Bronchial epithelial cell (primary cell): ENCODE measurements around the gene TSPAN2. TPM values are rescaled to one million over a fixed set of nuclear protein-coding genes. Genes with fewer than 3 reads are reported as not detected.

Experiments used
- DNase-seq: peaks from one replicate; pipeline ENCODE4 v3.0.0-alpha.2; 2010; ENCODE audit warnings: low read depth
- FAIRE-seq: peaks from 2 replicates; lab custom pipeline; 2011; peaks lifted over from hg19 to GRCh38; lab: Jason Lieb, UNC
- H3K27me3 ChIP-seq: 2 replicates; pipeline ENCODE4 v1.5.1; 2011; ENCODE audit warnings: low read length; ENCODE audit not compliant: control insufficient read depth, insufficient read depth
- H3K36me3 ChIP-seq: 2 replicates; pipeline ENCODE4 v1.5.1; 2011; ENCODE audit warnings: low read length; ENCODE audit not compliant: control insufficient read depth, insufficient read depth
- H3K4me3 ChIP-seq: 2 replicates; pipeline ENCODE4 v1.5.1; 2011; ENCODE audit warnings: mild to moderate bottlenecking, low read depth, low read length, control low read depth
- total RNA-seq: library from RNA; depleted of rRNA; stranded (reverse); fragments of >200 nt; gene quantifications from 2 replicates; pipeline ENCODE4 v1.2.1, GENCODE V29; 2014
- TF ChIP-seq, protein P1 (sequence below): IDR thresholded peaks from 2 replicates; pipeline ENCODE4 v1.5.1; 2011; ENCODE audit warnings: mild to moderate bottlenecking, moderate library complexity, low read length, control low read depth, inconsistent platforms; ENCODE audit not compliant: insufficient read depth, severe bottlenecking

The TSPAN2 gene
- total RNA-seq, 1 donor from 2014 or later, result 0.26 TPM

DNA sequence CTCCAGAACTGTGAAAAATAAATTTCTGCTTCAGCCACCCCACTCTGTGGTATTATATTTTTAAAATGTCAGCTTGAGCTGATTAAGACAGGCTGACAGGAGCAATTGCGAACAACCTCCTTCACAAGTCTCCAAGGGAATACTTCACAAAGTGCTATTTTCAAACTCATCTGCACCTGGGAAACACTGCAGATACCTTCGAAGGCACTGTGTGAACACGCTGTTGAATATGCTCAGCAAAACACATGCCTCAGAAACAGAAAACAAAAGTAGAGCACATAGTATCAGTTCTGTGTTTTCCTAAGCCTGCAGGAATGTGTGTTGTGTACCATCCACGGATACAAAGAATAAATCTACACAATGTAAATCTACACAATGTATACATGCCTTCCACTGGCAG is 10.6 kb downstream of the TSPAN2 start:
- H3K36me3 ChIP-seq, result no peaks in the 10 kb centered on the region
- no peak for FAIRE-seq
- no peak for DNase-seq
- no peaks in the 10 kb centered on the region for H3K27me3 ChIP-seq
- H3K4me3 ChIP-seq, result no peak overlapping the region
- TF ChIP-seq, protein P1, sequence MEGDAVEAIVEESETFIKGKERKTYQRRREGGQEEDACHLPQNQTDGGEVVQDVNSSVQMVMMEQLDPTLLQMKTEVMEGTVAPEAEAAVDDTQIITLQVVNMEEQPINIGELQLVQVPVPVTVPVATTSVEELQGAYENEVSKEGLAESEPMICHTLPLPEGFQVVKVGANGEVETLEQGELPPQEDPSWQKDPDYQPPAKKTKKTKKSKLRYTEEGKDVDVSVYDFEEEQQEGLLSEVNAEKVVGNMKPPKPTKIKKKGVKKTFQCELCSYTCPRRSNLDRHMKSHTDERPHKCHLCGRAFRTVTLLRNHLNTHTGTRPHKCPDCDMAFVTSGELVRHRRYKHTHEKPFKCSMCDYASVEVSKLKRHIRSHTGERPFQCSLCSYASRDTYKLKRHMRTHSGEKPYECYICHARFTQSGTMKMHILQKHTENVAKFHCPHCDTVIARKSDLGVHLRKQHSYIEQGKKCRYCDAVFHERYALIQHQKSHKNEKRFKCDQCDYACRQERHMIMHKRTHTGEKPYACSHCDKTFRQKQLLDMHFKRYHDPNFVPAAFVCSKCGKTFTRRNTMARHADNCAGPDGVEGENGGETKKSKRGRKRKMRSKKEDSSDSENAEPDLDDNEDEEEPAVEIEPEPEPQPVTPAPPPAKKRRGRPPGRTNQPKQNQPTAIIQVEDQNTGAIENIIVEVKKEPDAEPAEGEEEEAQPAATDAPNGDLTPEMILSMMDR, result no peak

DNA sequence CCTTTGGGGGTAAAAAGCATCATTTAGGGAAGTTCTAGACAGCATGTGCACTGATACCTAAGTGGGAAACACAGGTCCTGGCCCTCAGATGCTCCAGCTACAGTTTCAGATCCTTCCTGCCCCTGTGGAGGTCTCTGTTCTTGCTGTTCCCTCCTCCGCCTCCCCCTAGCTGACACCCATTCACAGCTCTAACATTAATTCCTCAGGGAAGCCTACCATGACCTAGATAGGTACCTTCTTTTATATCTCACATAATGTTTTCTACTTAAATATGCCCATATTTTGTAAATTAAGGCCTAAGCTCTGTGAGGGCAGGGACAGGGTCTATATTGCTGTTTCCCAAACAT is 11.3 kb downstream of the TSPAN2 start:
- DNase-seq (no peak), FAIRE-seq (no peak)
- Histone ChIP-seq H3K27me3 (no peaks in the 10 kb centered on the region), H3K36me3 (no peaks in the 10 kb centered on the region), H3K4me3 (no peak overlapping the region)
- TF ChIP-seq, protein P1, result no peak

DNA sequence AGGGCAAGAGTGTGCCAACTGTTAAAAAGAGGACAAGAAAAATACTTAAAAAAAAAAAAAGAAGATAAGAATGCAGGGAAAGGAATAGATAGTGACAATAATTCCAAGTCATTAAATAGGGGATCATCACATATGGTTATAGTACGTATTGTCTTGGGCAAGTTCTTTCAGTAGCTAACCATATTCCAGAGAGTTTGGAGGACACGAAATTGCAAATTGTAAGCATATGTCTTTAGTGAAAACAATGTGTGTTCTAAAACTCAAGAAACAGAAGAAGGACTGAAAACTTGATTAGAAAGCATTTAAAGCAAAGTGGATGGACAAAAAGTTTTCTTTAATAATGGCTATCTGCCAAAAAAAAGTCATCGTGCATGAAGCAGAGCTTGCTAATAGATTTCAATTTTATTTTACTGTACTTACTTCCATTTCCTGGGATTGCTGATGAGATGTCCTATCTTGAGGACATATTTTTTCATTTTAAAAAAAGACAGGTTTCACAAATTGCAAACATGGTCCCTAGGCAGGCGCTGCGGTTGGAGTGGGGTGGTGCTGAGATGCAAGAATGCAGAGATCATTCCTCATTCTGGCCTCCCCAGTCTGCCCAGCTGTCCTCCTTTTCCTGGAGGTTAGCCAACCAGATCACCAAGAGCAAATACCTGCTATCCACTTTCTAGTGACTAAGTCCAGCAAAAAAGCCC is 11.9 kb downstream of the TSPAN2 start:
- no peak for DNase-seq
- TF ChIP-seq, protein P1, result no peak
- H3K27me3 ChIP-seq, result no peaks in the 10 kb centered on the region
- H3K36me3 ChIP-seq, result no peaks in the 10 kb centered on the region
- no peak for FAIRE-seq
- no peak overlapping the region for H3K4me3 ChIP-seq

DNA sequence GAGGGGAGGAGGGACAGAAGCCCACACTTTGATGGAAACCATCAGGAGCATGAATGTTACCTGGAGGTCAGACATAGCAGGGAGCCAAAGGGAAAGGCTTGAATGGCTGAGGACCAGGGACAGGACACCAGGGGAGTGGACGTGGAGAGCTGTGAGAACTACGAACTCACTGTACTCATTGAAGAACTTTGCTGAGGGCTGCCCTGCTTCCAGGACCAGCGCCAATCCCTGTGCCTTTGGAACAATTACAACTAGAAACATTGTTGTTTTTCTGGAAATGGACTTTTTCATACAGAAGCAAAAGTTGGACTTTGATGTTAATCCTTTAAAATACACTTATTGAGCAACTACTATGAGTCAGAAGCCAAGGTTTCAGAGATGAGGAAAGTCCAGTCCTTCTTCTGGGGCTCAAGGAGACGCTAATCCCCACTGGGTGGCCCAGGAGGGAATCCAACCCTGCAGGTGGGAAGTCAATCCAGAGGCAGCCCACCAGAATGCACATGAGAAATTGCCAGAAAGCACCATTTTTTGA is 12.9 kb downstream of the TSPAN2 start:
- TF ChIP-seq, protein P1, result no peak
- FAIRE-seq, result peak; percentile 70
- no peak overlapping the region for H3K4me3 ChIP-seq
- no peaks in the 10 kb centered on the region for H3K27me3 ChIP-seq
- DNase-seq, result peak; percentile 25
- H3K36me3 ChIP-seq, result no peaks in the 10 kb centered on the region

DNA sequence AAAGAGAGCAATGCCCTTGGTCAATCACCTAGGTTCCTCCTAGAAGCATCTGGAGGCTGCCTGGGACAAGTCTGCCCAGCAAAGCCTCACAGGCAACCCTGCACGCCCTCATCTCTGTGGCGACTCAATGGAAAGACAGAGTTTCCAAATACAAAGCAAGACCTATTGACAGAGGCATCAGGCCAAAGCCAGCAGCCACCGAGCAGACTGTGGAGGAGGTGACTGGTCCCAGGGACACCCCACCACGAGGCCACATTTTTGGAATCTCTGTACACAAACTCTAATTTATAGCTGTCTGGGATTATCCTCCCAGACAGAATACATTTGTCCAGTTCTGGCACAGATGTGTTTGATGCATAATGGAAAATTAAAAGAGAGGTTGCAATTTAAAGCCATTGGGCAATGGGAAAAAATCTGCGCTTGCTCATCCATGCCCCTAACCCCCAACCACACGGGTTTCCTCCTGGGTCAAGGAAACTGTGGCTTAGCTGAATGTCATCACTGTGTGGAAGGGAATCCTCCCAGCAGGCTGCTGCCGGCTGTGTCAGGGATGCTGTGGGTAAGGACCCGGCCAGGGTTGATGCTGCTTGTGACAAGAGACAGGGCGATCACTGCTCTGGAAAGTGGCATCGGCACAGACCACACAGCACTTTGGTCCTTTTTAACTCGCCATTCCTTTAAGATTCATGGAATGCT is 14.3 kb downstream of the TSPAN2 start:
- no peak for FAIRE-seq
- Histone ChIP-seq H3K4me3 (no peak overlapping the region), H3K27me3 (no peaks in the 10 kb centered on the region), H3K36me3 (no peaks in the 10 kb centered on the region)
- TF ChIP-seq, protein P1, result no peak
- DNase-seq, result no peak
